Adrenal gland (tissue), 5 donors: Measurements from ENCODE around the gene ZCCHC4.

Source experiments
- POLR2A ChIP-seq, 2 donors: fragments of 450-650 bp; IDR thresholded peaks; one replicate each; pipeline ENCODE4 v1.6.1; 2017; ENCODE audit warnings: antibody characterized with exemption in 2 of 2, mild to moderate bottlenecking in 2 of 2, moderate library complexity in 1 of 2
- TF ChIP-seq, protein P1 (sequence below), 6 experiments: fragments of 450-650 bp in 4 of 6; fragments of 200-600 bp in 2 of 6; sonication (generic) in 1 of 6; IDR thresholded peaks; 1 replicate in 5 of 6; 2 replicates in 1 of 6; pipeline versions ENCODE4 v1.5.1 to v1.8.0; 2016 to 2021; ENCODE audit warnings: antibody characterized with exemption in 6 of 6, mild to moderate bottlenecking in 2 of 6, moderate library complexity in 1 of 6
- donor health status: DM: no; HTN: no; CAD: no.

DNA sequence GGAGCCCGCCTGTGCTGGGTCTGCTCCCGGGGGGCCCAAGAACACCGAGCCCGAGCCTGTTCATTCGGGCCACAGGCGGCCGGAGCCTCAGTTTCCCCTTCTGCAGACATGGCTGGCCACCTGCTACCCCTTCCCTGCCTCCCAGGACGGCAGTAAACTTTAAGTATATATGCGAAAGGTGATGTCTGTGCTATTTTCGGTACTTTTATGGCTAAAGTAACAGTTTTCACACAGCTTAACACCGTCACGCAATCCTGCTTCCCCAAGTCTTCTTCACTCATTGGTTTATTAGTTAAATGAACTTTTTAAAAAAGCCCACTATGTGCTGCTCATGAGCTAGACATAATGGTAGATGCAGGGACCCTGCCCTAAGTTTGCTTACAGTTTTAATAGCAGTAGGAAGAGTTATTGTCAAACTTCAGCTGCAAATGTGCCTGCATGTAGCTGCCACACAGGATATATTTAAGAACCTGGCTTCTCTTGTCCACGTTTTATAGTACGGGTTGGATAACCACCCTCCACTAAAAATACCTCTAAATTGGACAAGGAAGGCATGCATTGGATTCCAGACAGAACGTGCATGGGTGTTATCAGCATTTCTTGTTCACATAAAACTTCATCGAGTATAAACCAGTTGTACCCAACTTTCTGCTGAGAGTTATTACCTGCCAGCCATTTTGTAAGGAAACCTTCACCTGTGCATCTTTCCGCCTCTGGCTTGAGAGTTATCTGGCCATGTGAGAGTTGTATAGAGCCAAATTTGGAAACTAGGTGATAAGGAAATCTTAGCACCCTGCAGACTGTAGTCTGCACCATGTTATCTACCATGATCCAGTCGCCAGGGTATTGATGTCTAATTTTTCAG, 65.2 kb downstream of the ZCCHC4 start:
- TF ChIP-seq, protein P1, sequence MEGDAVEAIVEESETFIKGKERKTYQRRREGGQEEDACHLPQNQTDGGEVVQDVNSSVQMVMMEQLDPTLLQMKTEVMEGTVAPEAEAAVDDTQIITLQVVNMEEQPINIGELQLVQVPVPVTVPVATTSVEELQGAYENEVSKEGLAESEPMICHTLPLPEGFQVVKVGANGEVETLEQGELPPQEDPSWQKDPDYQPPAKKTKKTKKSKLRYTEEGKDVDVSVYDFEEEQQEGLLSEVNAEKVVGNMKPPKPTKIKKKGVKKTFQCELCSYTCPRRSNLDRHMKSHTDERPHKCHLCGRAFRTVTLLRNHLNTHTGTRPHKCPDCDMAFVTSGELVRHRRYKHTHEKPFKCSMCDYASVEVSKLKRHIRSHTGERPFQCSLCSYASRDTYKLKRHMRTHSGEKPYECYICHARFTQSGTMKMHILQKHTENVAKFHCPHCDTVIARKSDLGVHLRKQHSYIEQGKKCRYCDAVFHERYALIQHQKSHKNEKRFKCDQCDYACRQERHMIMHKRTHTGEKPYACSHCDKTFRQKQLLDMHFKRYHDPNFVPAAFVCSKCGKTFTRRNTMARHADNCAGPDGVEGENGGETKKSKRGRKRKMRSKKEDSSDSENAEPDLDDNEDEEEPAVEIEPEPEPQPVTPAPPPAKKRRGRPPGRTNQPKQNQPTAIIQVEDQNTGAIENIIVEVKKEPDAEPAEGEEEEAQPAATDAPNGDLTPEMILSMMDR (IDR thresholded peaks at IDR 0.05) = no peak
- no peak for TF ChIP-seq POLR2A (IDR thresholded peaks at IDR 0.05)
